Glomerular visceral epithelial cell (primary cell): ENCODE results near the gene ADAMTS1.

ENCODE experiments used
- DNase-seq: peaks from one replicate; pipeline ENCODE4 v3.0.0-alpha.2; 2016; ENCODE audit errors: extremely low spot score

The ADAMTS1 gene

GRCh38 chr21:26812173-26812572 lies 33.0 kb downstream of the ADAMTS1 start:
- no peak for DNase-seq

- DNase-seq, result no peak
These were observed 33.7 kb downstream of the ADAMTS1 start for GRCh38 chr21:26811482-26811881.

DNA sequence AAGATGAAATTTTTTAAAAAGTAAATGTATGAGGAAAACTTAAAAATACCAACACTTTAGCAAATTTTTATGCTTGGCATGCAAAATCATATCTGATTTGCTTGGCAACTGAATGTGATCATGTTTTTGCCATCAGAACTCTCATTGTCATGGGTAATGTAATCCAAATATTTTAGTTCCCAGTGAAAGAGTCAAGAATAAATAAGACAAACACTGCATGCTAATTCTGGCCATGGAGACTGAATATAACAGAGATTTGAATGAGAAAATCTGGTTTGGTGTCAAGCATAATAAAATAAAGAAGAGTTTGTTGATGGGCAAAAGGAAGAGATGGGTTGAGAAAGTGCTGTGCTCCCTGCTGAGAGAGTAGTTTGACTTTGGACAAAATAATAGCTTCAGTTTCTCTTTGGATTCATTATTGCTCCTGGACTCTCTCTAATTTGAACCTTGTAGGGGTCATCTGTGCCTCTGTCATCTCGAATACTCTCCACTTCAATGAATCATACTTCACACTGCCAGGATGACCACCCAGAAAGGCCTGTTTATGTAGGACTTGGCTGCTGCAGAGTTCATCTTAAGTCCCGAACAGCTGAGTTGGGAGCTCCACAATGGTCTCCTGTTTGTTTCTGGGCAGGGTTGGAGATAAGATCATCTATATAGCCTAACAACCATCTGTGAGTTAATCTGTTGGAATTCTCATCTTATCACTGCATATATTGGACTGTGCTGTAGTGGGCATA lies 34.4 kb downstream of the ADAMTS1 start:
- no peak for DNase-seq

DNA sequence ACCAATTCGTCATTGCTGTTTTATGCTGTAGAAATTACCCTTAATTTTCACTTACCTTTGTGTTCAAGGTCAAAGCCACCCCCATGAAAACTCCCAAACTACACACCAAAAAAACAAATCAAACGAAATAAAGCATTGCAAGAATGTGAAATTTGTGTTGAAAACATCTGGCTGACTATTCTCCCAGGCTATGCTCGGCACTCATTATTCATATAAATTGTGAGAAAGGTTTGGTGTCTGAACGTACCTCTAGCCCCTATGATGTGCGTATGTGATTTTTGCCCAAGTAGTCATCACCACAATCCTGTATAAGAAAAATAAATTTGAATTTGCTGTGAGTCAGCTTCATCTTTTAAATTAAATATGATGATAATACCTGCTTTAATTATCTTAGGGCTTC lies 34.9 kb downstream of the ADAMTS1 start:
- no peak for DNase-seq

- DNase-seq, result no peak
These were observed 35.5 kb downstream of the ADAMTS1 start for GRCh38 chr21:26809745-26810144.

- DNase-seq, result peak; percentile 26
These were observed 38.4 kb downstream of the ADAMTS1 start for GRCh38 chr21:26806801-26807295.

DNA sequence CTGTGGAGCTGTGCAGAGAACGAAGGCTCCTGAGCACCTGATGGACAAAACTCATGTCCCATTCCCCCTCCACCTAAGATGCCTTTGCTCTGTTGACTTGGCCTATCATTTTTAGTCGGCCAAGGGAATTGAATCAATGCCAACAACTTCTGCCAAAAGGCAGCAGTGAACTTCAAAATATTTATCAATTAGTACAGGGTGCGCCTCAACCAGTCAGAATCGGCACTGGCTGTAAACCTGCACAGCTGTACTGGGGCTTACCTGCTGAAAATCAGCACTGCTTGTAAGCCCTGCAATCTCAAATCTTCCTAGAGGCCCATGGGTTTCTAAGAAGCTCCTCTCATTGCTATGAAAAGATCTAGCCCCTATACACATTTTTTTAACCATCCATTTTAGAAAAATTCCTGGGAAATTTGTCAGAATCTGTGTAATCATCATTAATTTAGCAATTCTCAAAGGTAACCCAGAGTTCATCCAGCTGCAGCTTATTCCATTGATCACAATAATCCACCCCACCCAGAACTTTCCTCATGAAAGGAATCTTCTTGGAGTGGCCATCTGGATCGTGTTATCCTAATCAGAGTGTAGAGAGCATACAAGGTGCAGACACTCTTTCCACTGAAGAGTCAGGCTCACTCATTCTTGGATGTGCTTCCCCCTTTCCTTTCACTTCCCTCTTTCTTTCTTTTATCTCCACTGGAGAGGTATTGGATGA lies 40.2 kb downstream of the ADAMTS1 start:
- no peak for DNase-seq

DNA sequence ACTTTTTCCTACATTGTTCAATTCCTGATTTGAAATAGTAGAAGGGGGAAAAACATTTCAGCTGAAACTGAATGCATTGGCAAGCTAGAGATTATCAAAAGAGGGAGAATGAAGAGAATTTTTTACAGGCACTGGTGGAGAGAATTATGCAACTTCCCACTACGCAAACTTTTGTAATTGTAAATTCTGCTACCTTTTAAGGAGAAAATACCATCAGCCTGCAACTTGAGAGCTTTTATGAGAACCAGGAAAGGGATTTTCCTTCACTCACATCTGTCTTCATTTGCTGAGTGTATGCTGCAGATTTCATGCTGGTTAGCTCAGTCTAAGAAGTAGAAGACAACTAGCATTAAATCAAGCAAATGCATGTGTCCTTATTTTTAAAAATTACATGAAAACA lies 43.7 kb downstream of the ADAMTS1 start:
- no peak for DNase-seq

- no peak for DNase-seq
These were observed 44.2 kb downstream of the ADAMTS1 start for GRCh38 chr21:26800970-26801431.

DNA sequence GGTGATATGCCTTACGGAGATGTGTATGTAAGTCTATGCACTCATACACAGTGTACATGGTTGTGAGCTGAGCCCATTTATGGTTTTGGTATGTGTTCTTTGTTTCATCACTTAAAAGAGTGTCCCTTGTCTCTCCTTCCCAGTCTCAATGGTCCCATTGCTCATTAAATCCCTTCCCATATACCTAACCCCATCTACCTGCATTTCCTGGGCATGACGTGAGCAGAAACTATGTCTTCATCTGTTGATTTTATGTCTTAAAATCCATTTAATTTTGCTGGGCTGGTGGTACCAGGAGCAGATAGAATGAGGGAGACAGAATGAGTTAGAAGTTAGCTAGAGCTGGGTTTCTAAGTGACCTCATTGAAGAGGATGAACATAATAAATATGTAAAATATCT lies 44.8 kb downstream of the ADAMTS1 start:
- no peak for DNase-seq

- DNase-seq, result no peak
These were observed 45.2 kb downstream of the ADAMTS1 start for GRCh38 chr21:26800001-26800400.

DNA sequence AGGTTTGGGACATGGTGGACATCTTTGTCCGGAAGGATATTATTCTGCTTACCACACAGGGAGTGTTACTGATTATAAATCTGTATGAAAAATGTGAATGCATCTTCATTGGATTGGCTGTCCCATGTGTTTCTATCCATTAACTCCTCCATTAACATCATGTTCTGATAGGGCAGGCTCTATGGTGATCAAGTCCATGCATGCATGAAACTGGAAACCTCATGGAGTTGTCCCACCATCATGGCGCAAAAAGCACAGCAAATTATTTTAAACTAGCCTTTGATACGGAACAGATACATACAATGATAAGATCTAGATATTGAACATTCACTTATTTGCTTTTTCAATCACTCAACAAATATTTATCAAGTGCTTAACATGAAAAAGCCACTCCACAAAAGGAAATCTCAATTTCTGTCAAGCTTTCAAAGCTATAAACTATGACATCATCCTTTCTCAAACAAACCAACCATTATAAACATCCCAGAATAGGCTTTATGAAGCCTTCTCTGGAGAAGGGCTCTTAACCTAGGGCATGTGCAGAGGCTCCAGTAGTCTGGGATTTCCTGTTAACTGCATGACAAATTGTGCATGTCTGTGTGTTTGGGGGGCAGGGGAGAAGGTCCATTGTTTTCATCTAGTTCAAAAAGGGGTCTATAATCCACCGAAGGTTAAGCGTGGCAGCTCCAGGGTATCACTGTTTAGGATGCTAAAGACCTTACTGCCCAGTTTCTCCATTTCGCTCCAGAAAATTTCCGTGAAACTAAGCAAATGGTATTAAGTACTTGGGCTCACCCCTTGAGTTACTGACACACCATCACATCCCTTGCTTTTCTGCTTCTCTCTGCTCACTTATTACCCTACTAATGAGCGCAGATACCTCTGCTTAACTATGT lies 46.1 kb downstream of the ADAMTS1 start:
- no peak for DNase-seq

GRCh38 chr21:26797878-26798456 lies 47.2 kb downstream of the ADAMTS1 start:
- DNase-seq, result no peak

DNA sequence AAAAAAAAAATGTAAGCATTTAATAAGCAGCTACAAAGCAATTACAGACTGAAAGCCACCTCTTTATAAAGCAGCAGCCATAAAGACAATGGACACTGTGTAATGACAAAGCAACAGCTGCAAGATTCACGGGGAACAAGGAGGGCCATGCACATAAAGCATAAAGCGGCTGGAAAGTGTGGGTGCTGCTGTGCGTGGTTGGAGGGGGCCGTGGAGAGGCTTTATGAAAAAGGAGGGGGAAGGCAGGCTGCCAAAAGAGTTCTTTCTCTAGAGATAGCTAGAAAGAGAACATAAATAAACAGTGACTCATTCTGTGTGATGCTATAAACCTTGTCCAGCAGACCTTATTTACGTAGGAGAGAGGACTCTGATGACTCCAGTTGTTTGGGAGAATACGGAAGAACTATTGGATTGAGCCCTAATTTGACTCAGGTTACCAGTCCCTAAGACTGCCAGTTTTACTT lies 49.3 kb downstream of the ADAMTS1 start:
- DNase-seq, result peak; percentile 25

DNA sequence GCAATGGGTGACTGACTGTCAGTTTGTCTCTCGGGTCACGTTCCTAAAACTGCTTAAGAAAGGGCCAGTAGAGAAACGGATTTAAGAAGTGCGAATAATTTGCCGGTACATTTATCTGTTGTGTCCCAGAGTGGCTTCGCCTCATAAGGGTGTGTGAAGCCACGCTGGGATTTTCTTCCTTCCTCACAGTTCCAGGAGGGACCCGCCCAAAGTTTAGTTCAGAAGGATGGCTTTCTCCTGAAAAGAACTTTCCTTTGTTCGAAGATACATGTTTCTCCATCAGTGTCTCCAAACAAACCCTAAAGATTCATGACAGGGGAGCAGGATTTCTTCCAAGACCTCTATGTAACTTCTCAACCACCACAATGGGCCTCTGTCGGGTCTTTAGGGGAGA lies 49.8 kb downstream of the ADAMTS1 start:
- DNase-seq, result no peak

DNA sequence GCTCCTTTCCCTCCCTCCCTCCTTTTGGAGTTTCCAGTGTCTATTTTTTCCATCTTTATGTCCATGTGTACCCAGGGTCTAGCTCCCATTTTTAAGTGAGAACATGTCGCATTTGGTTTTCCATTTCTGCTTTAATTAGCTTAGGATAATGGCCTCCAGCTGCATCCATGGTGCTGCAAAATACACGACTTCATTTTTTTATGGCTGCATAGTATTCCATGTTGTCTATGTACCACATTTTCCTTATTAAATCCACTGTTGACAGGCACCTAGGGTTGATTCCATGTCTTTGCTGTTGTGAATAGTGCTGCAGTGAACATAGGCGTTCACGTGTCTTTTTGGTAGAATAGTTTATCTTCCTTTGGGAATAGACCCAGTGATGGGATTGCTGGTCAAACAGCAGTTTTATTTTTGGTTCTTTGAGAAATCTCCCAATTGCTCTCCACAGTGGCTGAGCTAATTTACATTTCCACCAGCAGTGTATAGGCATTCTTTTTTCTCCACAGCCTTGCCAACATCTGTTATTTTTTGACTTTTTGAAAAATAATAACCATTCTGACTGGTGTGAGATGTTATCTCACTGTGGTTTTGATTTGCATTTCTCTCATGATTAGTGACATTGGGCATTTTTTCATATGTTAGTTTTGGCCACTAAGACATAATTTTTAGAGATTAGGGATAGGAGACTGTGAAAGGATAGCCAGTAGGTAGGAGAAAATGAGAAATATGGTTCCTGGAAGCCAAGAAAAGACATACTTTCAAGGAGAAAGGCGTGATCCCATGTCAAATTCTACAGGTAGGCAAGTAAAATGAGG lies 50.4 kb downstream of the ADAMTS1 start:
- DNase-seq, result no peak

GRCh38 chr21:26790296-26790695 lies 54.9 kb downstream of the ADAMTS1 start:
- DNase-seq, result no peak

GRCh38 chr21:26788790-26789189 lies 56.4 kb downstream of the ADAMTS1 start:
- DNase-seq, result no peak
